Activated B cell treated with CpG ODN at 0.5 μM for 24 hours (primary cell): ENCODE measurements around the gene UBE2K. TPM values are rescaled to one million over a fixed set of nuclear protein-coding genes. Genes with fewer than 3 reads are reported as not detected.

Experiments used
- ATAC-seq: fragments of 200-7000 bp; cut with Tn5 transposase; one replicate; pipeline ENCODE4 v1.10.0; 2021; ENCODE audit warnings: low read depth, mild to moderate bottlenecking, moderate library complexity
- CTCF ChIA-PET: fragments of 350-600 bp; sonication (Branson Sonifier 250); formaldehyde crosslinking; loops from one replicate; lab custom pipeline; 2021; ENCODE audit warnings: antibody characterized with exemption; lab: Charles Lee
- POLR2A ChIA-PET: fragments of 350-600 bp; sonication (Branson Sonifier 250); formaldehyde crosslinking; loops from one replicate; lab custom pipeline; 2021; ENCODE audit warnings: antibody characterized with exemption; lab: Charles Lee
- DNase-seq: peaks from one replicate; pipeline ENCODE4 v3.0.0; 2022
- H3K27ac Mint-ChIP-seq: one replicate; pipeline ENCODE4 v1.8.0; 2020; ENCODE audit warnings: mixed read lengths
- H3K27me3 Mint-ChIP-seq: one replicate; pipeline ENCODE4 v1.8.0; 2021; ENCODE audit warnings: mixed read lengths
- H3K36me3 Mint-ChIP-seq: one replicate; pipeline ENCODE4 v1.8.0; 2021; ENCODE audit warnings: low read depth, mixed read lengths
- H3K4me1 Mint-ChIP-seq: one replicate; pipeline ENCODE4 v1.8.0; 2021; ENCODE audit warnings: mixed read lengths
- H3K4me3 Mint-ChIP-seq: one replicate; pipeline ENCODE4 v1.8.0; 2020; ENCODE audit warnings: mild to moderate bottlenecking, mixed read lengths
- H3K9me3 Mint-ChIP-seq: one replicate; pipeline ENCODE4 v1.8.0; 2020; ENCODE audit warnings: mixed read lengths
- CTCF ChIP-seq: fragments of 200-600 bp; IDR thresholded peaks from one replicate; pipeline ENCODE4 v1.8.0; 2022; ENCODE audit warnings: antibody characterized with exemption, mild to moderate bottlenecking
- intact Hi-C: fragments of 100-400 bp; cut with micrococcal nuclease; formaldehyde crosslinking; loops from one replicate; pipeline ENCODE4 v1.15.1; 2024
- total RNA-seq: library from RNA; stranded (reverse); gene quantifications from 2 replicates; pipeline ENCODE4 v1.2.3, GENCODE V29; 2022

The UBE2K gene
- total RNA-seq, 1 donor from 2014 or later, result 54.4 TPM

- H3K27ac Mint-ChIP-seq, result no peak overlapping the region
- CTCF ChIA-PET, result no interaction called here
- no peaks in the 10 kb centered on the region for H3K27me3 Mint-ChIP-seq
- peaks cover 21% of the 10 kb centered on the region for H3K4me1 Mint-ChIP-seq
- no peak overlapping the region for H3K4me3 Mint-ChIP-seq
- H3K36me3 Mint-ChIP-seq, result peaks cover 56% of the 10 kb centered on the region
- POLR2A ChIA-PET, result interaction anchor here (0.6 kb wide), 1 partner anchor 26 kb away, joined by 4 read pairs; no protein-coding TSS in a partner anchor
- ATAC-seq (no peak), DNase-seq (no peak)
- no peaks in the 10 kb centered on the region for H3K9me3 Mint-ChIP-seq
- TF ChIP-seq CTCF, result no peak
- intact Hi-C loops, result loop anchor here (10.0 kb wide), 1 partner anchor 215 kb away; the partner anchor contains the start of gene PDS5A
These were observed 61.6 kb downstream of the UBE2K start for GRCh38 chr4:39759569-39759968.

- Mint-ChIP-seq H3K9me3 (no peaks in the 10 kb centered on the region), H3K36me3 (peaks cover 53% of the 10 kb centered on the region), H3K27ac (no peak overlapping the region), H3K27me3 (no peaks in the 10 kb centered on the region), H3K4me1 (peaks cover 14% of the 10 kb centered on the region), H3K4me3 (no peak overlapping the region)
- CTCF ChIA-PET, result no interaction called here
- intact Hi-C loops, result loop anchor here (5.0 kb wide), 1 partner anchor 294 kb away; no protein-coding TSS in a partner anchor
- POLR2A ChIA-PET, result no interaction called here
- ATAC-seq (no peak), DNase-seq (no peak)
- no peak for TF ChIP-seq CTCF
These were observed 63.2 kb downstream of the UBE2K start for GRCh38 chr4:39761005-39761667.

GRCh38 chr4:39763714-39764572 is 66.0 kb downstream of the UBE2K start:
- H3K36me3 Mint-ChIP-seq, result peaks cover 50% of the 10 kb centered on the region
- ChIA-PET CTCF (no interaction called here), POLR2A (interaction anchor here (0.6 kb wide), 1 partner anchor 1792 kb away, joined by 3 read pairs; no protein-coding TSS in a partner anchor)
- H3K4me3 Mint-ChIP-seq, result no peak overlapping the region
- TF ChIP-seq CTCF, result no peak
- H3K27ac Mint-ChIP-seq, result peak overlapping the region; percentile 69
- DNase-seq (no peak), ATAC-seq (no peak)
- no peaks in the 10 kb centered on the region for H3K9me3 Mint-ChIP-seq
- H3K27me3 Mint-ChIP-seq, result no peaks in the 10 kb centered on the region
- intact Hi-C loops, result loop anchor here (5.0 kb wide), 1 partner anchor 297 kb away; no protein-coding TSS in a partner anchor
- H3K4me1 Mint-ChIP-seq, result peaks cover 14% of the 10 kb centered on the region

- Mint-ChIP-seq H3K27me3 (no peaks in the 10 kb centered on the region), H3K4me1 (peaks cover under 1% of the 10 kb centered on the region), H3K4me3 (no peak overlapping the region), H3K27ac (no peak overlapping the region), H3K36me3 (peaks cover 54% of the 10 kb centered on the region), H3K9me3 (no peaks in the 10 kb centered on the region)
- POLR2A ChIA-PET, result no interaction called here
- ATAC-seq, result no peak
- CTCF ChIA-PET, result no interaction called here
- intact Hi-C loops, result no loop called here
- DNase-seq, result no peak
- TF ChIP-seq CTCF, result no peak
These were observed 72.1 kb downstream of the UBE2K start for GRCh38 chr4:39770005-39770404.

- Mint-ChIP-seq H3K36me3 (peaks cover 55% of the 10 kb centered on the region), H3K27ac (no peak overlapping the region), H3K27me3 (no peaks in the 10 kb centered on the region), H3K4me3 (no peak overlapping the region), H3K4me1 (peaks cover 5% of the 10 kb centered on the region), H3K9me3 (no peaks in the 10 kb centered on the region)
- intact Hi-C loops, result no loop called here
- ChIA-PET POLR2A (no interaction called here), CTCF (no interaction called here)
- DNase-seq, result no peak
- TF ChIP-seq CTCF, result no peak
- ATAC-seq, result no peak
These were observed 72.5 kb downstream of the UBE2K start for GRCh38 chr4:39770471-39770870.
